Stimulated activated naive CD4-positive, alpha-beta T cell treated with Interleukin-2 at 50 U/mL for 16 hours (primary cell): Measurements from ENCODE around the gene SH2D1A.

Source experiments
- DNase-seq: peaks from one replicate; lab custom pipeline; 2025; lab: John Stamatoyannopoulos, UW

SH2D1A gene

DNA sequence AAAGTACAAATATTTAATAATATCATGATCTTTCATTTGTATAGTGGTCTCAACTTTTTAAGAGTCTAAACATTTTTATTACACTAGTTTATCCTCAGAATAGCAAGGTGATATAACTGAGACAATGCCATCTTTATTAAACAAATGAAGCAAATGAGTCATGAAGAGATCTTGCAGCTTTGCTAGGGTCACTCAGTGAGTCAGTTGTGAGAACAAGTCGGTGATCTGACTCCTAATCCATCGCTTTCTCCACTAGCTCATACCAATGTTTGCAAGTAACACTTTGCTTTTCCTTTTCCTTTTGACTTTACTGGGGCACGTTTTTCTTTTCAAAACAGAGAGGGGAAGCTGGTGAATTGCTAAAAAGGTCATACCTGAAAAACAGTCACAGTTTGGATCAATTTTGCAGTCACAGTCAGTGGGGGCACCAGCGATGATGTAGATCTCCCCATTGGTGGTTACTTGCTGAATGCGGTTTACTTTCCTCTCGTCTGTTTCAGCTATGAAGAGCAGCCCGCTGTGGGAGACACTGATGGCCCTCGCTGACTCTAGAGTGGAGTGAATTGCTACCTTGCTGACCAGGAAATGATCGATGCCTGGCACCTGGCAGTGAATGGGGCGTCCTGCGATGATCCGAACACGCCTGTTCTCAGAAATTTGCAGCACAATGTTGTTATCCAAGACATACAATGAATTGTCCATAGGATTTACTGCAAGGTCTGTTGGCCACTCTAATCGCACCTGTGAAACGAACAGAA lies 75.7 kb downstream of the SH2D1A start:
- no peak for DNase-seq
